ENCODE data around the gene TPSG1. TPM values are rescaled to one million over a fixed set of nuclear protein-coding genes. Genes with fewer than 3 reads are reported as not detected.

The TPSG1 gene
- total RNA-seq, 1 donor from 2014 or later: not detected

DNA sequence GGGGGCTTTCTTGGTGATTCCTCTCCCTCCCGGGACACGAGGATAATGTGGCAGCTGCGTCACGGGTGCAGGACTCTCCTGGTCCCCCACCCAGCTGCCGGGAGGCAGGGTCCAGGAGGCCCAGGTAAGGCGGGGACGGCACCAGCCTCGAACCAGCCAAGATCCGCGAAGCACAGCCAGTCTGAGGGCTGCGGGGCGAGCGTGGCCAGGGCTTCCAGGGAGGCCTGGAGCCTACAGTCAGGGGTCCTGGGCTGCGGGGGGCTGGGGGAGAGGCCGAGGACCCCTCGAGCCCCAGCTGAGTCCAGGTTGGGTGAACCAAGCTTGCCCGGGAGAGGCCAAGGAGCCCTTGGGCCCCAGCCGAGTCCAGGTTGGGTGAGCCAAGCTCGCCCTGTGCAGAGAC lies 40.8 kb upstream of the TPSG1 start:
- Histone ChIP-seq H3K27me3 (ENCODE audit: control insufficient read depth, insufficient read depth, low read length) (peaks cover 27% of the 10 kb centered on the region), H3K4me3 (ENCODE audit: low read depth, low read length) (no peak overlapping the region), H3K36me3 (ENCODE audit: control insufficient read depth, insufficient read depth, low read length) (no peaks in the 10 kb centered on the region)
- no peak for DNase-seq (ENCODE audit: low read depth)
- TF ChIP-seq, protein P1, sequence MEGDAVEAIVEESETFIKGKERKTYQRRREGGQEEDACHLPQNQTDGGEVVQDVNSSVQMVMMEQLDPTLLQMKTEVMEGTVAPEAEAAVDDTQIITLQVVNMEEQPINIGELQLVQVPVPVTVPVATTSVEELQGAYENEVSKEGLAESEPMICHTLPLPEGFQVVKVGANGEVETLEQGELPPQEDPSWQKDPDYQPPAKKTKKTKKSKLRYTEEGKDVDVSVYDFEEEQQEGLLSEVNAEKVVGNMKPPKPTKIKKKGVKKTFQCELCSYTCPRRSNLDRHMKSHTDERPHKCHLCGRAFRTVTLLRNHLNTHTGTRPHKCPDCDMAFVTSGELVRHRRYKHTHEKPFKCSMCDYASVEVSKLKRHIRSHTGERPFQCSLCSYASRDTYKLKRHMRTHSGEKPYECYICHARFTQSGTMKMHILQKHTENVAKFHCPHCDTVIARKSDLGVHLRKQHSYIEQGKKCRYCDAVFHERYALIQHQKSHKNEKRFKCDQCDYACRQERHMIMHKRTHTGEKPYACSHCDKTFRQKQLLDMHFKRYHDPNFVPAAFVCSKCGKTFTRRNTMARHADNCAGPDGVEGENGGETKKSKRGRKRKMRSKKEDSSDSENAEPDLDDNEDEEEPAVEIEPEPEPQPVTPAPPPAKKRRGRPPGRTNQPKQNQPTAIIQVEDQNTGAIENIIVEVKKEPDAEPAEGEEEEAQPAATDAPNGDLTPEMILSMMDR (IDR thresholded peaks at IDR 0.05; ENCODE audit: insufficient read depth, low read length, poor library complexity, severe bottlenecking): no peak

DNA sequence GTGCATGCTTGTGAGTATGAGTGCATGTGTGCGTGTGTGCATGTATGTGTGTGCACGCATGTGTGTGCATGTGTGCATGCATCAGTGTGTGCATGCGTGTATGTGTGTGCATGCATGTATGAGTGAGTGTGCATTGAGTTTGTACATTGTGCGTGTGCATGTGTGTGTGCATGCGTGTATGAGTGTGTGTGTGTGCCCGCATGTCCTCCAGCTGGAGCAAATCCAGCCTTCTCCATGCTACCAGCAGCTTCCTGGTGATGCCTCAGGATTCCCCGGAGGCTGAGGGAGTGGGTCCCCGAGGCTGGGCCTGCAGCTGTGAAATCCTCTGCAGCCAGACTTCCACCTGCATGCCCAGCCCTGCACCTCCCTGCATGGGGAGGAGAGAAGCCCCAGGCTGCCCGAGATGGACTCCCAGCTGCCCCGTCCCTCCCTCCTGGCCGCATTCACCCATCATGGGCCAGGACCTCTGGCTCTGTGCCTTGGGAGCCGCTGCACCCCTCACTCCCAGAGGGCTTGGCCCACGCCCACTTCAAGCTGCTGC lies 40.1 kb upstream of the TPSG1 start:
- no peak for DNase-seq (ENCODE audit: low read depth)
- no peaks in the 10 kb centered on the region for H3K36me3 ChIP-seq (ENCODE audit: control insufficient read depth, insufficient read depth, low read length)
- no peak overlapping the region for H3K4me3 ChIP-seq (ENCODE audit: low read depth, low read length)
- TF ChIP-seq, protein P1 (IDR thresholded peaks at IDR 0.05; ENCODE audit: insufficient read depth, low read length, poor library complexity, severe bottlenecking): no peak
- H3K27me3 ChIP-seq (ENCODE audit: control insufficient read depth, insufficient read depth, low read length): peaks cover 33% of the 10 kb centered on the region

DNA sequence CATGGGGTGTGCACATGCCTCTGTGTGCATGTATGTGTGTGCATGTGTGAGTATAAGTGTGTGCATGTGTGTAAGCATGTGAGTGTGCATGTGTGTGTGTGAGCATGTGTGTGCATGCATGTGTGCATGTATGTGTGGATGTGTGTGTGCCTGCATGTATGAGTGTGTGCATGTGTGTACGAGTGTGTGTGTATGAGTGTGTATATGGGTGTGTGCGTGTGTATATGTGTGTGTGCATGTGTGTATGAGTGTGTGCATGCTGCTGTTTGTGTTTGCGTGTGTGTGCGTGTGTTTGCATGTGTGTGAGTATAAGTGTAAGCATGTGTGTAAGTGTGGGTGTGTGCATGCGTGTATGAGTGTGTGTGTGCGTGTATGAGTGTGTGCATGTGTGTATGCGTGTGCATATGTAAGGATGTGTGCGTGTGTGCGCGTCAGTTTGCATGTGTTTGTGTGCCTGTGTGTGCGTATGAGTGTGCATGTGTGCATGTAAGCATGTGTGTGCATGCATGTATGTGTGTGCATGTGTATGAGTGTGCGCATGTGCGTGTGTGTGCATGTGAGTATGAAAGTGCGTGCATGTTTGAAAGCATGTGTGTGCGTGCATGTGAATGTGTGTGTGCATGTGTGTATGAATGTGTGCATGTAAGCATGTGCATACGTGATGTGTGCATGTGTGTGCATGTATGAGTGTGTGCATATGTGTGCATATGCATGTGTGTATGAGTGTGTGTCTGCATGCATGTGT lies 39.4 kb upstream of the TPSG1 start:
- TF ChIP-seq, protein P1 (IDR thresholded peaks at IDR 0.05; ENCODE audit: insufficient read depth, low read length, poor library complexity, severe bottlenecking): no peak
- H3K27me3 ChIP-seq (ENCODE audit: control insufficient read depth, insufficient read depth, low read length): peaks cover 40% of the 10 kb centered on the region
- H3K4me3 ChIP-seq (ENCODE audit: low read depth, low read length): no peak overlapping the region
- H3K36me3 ChIP-seq (ENCODE audit: control insufficient read depth, insufficient read depth, low read length): no peaks in the 10 kb centered on the region
- DNase-seq (ENCODE audit: low read depth): no peak

DNA sequence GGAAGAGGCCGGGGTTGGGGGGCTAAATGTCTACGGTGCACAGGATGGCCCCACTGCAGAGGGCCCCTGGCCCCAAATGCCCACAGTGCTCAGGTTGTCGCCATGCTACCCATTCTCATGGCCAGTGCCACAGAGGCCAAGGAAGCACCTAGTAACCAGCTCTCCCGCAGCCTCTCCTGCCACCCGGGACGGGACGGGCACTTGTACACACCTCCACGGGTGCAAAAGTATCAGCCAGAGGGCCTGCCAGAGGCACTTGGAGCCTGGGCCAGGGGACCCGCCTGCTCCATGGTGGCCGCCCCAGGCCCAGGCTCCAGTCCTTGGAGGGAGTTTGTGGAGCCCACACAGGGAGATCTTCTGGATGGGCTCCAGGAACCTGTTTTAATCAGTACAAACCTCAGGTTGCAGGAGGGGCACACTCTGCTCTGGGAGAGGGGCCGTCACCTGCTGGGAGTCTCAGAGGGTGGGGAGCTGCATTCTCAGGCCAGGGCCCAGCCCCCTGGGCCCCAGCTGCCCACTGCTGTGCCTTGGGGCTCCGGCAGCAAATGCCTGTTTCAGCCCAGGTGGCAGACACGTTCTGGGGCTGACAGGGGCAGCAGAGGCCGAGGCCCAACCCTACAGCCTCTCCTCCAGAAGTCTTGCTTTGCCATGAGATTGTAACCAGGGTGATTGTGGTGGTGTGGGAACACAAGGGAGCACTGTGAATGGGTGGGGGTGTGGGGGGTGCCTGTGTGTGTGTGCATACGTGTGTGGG lies 38.7 kb upstream of the TPSG1 start:
- DNase-seq (ENCODE audit: low read depth): no peak
- H3K27me3 ChIP-seq (ENCODE audit: control insufficient read depth, insufficient read depth, low read length): peaks cover 47% of the 10 kb centered on the region
- no peak overlapping the region for H3K4me3 ChIP-seq (ENCODE audit: low read depth, low read length)
- TF ChIP-seq, protein P1 (IDR thresholded peaks at IDR 0.05; ENCODE audit: insufficient read depth, low read length, poor library complexity, severe bottlenecking): no peak
- no peaks in the 10 kb centered on the region for H3K36me3 ChIP-seq (ENCODE audit: control insufficient read depth, insufficient read depth, low read length)

DNA sequence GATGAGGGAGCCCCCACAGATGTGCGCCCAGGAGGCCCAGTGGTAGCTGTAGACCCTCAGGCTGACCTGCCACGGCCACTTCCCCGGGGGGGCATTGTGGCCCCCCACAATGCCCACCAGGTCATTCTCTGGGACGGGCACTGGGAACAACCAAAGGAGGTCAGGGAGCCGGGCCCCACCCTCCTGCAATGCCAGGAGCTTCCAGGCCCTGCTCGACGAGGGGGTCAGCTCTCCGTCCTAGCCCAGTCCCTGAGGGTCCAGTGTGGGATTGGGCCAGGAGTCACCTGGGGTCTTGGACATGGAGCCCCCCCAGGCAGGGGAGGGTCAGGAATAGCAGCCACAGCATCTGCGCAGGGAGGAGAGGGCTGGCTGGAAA lies 37.8 kb upstream of the TPSG1 start:
- Histone ChIP-seq H3K4me3 (ENCODE audit: low read depth, low read length) (no peak overlapping the region), H3K27me3 (ENCODE audit: control insufficient read depth, insufficient read depth, low read length) (peaks cover 48% of the 10 kb centered on the region), H3K36me3 (ENCODE audit: control insufficient read depth, insufficient read depth, low read length) (no peaks in the 10 kb centered on the region)
- TF ChIP-seq, protein P1 (IDR thresholded peaks at IDR 0.05; ENCODE audit: insufficient read depth, low read length, poor library complexity, severe bottlenecking): no peak
- no peak for DNase-seq (ENCODE audit: low read depth)

Measured in kidney epithelial cell (primary cell).